HG02938 (cell line): ENCODE data around the gene BTBD7.
"Not testable (repeated sequence)": the region's sequence is repeated elsewhere in the genome, so short reads cannot be mapped to it uniquely, and the experiment has no call there.

Source experiments
- ATAC-seq: cut with Tn5 transposase; IDR thresholded peaks from one replicate; pipeline ENCODE4 v1.9.1; 2021; ENCODE audit warnings: mild to moderate bottlenecking, moderate library complexity; ENCODE audit not compliant: unreplicated experiment

Gene BTBD7

DNA sequence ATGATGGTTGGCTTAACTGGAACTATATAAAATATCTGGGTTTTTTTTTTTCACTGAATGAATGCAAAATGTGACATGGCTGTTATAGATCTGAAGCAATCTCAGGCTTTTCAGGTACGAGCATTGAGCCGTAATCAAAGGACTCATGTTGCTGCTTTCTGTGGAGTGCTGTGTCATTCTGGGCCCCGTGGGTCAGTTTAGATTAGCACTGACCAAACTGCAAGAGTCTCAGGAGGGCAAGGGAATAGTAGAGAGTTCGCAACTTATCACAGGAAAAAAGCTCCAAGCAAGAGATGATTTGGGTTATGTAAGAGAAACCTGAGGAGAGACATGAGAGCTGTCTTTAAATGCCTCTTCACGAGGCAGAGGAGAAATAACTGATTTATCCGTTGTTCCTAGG, 66.7 kb downstream of the BTBD7 start:
- no peak for ATAC-seq

DNA sequence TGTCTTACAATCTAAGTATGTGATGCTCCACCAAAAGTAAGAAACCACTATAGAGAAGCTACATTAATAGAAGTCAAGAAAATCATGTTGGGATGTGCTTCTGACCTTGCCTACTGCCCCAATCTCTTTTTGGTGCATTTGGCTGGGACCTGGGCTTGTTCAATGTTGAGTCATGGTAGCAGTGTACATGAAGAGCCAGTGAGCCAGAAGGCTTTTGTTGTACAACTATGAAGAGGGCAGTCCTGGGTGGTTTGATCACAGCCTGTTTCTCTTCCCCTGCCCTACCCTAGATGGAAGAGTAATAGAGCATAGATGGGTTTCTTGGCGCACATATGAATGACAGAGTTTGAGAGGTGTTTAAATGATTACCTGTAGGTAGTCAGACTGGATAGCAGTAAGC, 69.4 kb downstream of the BTBD7 start:
- no peak for ATAC-seq

DNA sequence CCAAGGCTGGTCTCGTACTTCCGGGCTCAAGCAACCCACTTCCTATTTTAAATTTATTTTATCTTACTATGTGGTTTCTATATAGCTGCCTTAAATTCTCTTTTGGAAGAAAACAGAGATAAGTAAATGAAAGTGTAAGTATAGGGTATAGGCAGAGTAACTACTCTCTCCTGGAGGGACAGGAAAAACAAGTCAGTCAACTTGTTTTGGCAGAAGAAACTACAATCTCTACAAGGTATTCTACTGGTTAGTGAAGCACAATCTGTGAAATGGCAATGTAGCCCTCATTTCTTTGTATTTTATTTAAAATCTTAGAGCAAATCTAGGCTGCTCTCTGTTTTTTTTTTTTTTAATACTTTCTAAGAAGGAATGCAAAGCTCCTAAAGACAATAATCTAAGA, 70.4 kb downstream of the BTBD7 start:
- no peak for ATAC-seq

DNA sequence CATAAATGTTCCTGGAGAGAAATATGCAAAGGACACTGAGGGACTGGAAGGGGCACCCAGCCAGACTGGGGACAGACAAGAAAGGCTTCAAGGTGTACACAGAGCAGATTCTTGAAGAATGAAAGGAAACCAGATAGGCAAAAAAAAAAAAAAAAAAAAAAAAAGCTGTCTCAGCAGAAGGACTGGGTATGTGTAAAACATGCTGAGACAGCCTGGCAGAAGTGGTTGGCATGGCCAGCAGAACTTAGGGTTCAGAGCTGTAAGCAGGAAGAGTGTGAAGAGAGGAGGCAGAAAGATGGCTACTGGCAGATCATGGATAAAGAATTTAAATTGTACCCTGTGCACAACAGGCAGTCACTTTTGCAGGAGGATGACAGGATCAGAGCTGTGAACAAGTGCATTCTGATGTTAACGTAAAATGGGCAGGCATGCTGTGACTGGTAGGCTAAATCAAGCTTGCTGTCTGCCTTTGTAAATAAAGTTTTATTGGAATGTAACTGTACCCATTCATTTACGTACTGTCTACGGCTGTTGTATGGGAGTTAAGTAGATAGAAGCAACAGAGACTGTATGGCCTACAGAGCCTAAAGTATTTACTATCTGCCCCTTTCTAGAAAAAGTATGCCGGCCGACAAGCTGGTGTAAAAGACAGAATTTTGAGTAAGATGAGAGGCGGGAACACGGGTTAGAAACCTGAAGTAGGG, 83.6 kb downstream of the BTBD7 start:
- ATAC-seq: no peak

DNA sequence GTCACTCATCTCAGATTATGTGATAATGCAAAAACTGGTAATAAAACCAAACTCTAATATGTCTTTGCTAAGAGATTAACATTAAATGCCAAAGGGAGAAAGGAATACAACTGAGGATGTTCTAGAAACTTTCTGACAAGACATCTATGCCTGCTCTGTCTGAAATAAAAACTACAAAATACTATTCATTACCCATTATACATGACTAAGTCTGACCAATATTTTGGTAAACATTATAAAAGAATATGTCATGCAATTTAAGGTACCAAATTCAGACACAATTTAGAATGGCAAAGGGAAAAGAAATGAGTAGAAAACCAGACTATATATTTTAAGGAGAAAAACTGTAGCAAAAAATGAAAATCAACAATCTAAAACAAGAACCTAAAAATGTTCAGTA, 86.3 kb downstream of the BTBD7 start:
- no peak for ATAC-seq

DNA sequence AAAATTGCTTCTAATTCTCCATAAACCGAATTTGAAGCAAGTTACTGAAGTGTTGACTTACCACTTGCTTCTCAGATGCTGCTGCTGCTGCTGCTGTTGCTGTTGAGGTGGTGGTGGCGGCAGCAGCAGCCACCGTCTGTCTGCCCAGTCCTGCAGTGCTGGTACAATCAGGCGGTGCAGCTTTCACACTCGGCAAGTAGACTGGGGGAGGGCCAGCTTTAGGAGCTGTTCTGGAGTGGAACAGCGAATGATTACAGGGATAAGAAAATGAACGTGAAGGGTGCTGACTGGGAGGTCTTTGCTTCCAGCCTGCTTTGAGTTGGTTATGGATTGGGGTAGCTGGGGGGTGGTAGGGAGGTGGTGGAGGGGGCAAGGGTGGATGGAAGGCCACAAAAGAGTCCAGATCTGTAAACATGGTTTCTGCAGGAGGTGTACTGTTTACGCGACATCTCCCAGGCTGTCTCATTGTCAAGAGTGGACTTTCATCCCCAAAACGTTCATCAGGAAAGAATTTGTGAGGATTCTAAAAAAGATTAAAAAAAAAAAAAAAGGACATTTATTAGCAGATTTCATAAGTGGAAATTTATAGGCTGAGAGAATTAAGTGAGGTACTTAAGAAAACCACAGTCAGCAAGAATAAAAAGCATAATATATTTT, 86.9 kb downstream of the BTBD7 start:
- no peak for ATAC-seq

DNA sequence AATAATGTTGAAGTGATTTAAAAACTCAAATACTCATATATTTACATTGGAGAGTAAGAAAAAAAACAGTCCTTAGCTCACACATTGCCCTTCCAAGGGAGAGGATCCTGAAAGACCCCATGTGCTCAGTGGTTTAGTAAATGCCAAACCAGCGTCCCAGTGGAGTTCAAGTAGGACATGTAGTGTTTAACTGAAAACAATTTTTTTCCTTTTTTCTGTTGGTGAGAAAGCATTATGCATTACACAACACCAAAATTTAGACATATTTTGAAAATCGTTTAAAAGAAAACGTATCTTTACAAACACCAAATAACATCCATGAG, 92.2 kb downstream of the BTBD7 start:
- no peak for ATAC-seq

DNA sequence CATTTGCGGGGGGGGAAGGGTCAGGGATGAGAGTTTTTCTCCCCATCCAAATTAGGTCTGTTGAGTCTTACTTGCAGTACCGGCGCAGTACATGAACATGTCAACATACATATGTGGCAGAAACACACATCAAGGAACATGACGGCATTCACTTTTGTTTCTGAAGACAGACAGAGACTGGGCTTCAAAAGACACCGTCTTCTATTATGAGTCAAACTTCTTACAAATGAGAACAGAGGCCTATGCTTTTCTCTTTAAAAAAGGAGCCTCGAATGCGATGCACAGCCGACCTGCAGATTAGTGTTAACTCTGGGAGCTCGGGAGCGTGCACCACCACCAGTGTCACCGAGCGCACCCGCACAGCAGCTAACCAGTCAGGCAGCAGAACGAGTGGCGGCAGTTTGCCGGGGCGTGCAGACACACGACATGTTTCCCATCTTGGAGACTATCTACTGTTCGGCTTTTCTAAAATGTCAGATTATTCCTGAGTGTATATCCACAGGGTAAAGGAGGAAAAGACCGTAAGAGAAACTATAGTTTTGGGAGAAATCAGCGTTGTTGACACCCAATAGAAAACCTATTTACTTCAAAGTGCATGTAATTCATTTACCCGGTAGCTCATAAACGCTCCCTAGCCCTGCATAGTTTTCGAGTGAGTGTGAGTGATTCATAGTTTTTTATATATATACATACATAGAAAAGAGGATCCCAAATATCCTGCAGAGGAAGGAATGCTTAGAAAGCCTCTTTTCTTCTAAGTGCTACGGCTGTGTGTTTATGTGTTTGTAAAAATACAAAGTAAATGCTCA, 92.8 kb downstream of the BTBD7 start:
- ATAC-seq: no peak

DNA sequence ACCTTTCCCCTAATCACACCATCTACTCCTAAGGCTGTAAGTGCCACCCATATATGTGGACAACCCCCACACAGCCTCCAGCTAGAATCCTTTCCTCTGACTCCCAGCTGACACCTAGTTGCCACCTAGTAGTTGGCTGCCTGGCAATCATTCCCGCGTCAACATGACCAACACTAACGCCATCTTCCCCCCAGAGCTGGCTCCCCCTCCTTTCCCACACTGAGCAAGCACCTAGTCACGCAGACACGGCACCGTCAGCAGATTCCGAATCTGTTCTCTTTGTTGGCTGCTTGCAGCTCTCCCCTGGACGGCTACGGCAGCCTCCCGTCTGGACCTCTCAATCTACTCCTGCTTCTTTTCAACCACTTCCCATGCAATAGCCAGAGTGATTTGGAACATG, 98.0 kb downstream of the BTBD7 start:
- ATAC-seq: no peak

DNA sequence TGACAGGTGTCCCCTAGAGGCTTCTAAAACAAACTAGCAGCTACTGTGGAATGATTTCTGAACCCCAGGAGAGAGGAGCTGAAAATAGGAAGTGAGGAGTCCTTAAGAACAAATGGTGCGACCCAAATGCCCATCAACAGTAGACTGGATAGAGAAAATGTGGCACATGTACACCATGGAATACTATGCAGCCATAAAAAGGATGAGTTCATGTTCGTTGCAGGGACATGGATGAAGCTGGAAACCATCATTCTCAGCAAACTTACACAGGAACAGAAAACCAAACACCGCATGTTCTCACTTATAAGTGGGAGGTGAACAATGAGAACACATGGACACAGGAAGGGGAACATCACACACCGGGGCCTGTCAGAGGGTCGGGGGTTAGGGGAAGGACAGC, 99.8 kb downstream of the BTBD7 start:
- ATAC-seq: not testable (repeated sequence)

DNA sequence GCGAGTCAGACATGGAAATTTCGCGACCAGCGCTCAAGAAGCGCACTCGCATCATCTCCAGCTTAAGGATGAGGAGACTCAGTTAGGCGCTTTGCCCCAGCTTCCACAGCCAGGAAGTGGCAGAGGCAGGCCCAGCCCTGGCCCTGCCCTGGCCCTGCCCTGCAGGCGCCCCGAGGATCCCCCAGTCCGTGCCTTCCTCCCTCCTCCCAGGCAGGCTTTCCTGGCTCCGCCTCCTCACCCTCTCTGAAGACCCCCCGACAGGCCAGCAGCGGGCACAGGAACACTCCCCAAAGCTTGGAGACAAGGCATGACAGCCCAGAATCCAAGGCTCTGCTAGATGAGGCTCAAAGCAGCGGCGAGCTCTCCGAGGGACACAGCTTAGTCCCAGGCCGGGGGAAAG, 100.7 kb downstream of the BTBD7 start:
- ATAC-seq: no peak

DNA sequence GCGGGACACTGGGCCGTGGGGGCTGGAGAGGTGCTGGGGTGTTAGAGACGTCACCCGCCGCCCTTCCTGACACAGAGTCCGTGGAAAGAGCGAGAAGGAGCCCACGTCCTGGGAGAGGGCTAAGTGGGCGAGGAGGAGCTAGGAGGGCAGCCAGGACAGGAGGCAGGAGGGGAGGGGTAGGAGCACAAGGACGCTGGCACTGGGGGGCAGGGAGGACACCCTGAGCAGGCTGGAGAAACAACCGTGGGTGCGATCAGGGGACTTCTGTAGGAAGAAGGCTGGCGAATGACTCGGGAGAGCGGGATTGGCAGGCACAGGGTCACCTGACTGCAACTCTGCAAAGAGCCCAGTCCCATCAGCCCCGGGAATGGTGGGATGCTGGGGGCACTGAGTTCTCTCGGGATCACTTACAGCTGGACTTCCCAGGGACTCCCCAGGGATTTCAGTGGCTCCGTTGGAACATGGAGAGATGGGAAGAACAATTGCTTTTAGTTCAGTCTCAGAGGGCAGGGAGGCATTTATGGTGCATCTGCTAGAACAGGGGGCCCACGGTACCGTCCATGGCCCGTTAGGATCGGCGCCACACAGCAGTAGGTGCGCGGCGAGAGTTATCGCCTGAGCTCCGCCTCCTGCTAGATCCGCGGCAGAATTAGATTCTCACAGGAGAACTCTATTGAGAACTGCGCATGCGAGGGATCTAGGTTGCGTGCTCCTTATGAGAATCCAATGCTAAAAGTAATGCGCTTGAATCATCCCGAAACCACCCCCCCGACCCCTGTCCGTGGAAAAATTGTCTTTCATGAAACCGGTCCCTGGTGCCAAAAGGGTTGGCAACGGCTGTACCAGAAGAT, 101.5 kb downstream of the BTBD7 start:
- ATAC-seq: no peak

DNA sequence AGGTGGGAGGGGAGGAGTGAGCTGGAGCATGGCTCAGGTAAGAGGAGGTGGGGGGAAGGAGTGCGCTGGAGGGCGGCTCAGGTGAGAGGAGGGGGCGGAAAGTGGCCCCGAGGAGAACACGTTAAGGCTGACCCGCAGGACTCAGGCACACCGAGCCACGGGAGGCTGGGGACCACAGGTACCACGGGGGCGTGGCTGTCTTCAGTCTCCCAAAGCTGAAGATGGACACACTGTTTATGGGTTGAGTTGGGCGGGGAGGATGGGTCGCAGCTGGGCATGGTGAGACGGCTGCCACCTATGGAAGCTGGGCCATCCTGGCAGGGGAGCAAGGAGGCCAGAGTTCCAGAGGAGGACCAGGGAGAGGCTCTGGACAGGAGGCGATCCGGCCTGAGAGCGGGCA, 102.3 kb downstream of the BTBD7 start:
- ATAC-seq: no peak

DNA sequence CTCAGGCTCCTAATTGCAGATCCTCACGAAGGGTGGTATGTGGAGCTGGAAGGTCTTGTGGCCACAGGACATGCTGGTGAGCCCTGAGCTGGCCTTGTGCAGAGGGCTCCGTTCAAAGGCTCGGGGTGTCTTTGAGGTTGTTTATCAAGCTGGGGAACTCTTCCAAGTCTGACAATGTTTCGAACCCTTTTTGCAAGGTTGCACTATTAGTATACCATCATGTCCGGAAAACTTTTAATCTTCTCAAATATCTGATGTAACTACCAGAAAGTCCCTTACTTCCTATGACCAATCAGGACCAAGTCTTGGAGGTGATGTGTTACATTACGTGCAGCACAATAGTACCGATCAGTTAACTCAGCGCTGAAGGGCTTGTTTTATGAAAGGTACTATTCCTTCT, 104.3 kb downstream of the BTBD7 start:
- ATAC-seq: no peak

DNA sequence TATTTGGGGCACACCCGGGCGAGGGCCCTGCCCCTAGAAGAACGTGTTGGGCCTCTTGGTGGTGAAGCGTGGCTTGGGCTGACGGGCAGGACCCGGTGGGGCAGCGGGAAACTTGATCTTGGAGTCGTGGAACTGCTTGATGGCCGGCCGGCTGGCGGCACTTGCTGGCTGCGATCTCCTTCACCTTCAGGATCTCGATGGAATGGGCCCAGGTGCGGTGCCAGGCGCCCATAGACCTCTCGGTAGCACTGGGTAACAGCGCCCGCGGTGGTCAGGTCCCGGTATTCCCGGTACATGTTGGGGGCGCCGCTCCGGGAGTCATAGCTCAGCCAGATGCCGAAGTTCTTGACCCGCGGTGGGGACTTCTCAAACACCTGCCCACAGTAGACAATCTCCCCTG, 109.3 kb downstream of the BTBD7 start:
- no peak for ATAC-seq

DNA sequence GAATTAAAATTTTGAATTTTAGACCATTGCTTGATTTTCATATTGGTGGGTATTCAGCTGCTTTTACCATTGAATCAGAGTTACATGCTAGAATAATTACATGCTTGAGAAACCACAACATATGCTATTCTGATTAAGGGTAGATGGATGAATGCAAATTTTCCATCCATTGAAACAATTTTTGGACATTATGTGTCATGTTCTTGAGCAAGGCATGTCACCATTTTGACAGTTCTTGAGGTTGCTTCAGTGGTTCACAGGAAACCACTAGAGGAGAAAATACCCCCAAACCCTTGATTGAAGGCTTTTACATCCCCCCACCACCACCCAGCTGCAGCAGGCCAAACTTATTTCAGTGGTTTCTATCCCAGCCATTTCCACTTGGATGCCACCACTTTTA, 112.3 kb downstream of the BTBD7 start:
- ATAC-seq: no peak

DNA sequence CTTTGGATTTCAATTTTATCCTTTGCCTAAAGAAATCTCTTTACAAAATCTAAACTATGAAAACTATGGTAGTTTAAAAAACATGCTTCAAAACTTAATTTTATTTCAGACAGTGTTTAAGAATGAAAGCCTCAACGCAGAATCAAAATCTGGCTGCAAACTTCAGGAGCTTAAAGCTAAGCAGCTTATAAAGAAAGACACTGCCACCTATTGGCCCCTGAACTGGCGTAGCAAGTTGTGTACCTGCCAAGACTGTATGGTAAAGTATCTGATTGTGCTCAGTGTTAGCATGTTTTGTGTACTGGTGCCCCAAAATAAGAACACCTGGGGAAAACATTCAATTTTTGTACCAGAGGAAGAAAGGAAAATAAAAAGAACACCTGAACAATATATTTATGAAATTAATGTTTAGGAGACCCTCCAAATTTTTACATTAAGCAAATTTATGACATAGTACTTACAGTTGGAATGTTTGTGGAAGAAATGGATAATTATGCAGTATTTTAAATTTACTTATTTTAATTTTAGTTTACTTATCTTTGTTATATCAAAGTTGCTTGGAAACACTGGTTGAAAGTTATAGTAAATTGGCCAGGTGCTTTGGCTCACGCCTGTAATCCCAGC, 113.6 kb downstream of the BTBD7 start:
- ATAC-seq: peak; percentile 59

DNA sequence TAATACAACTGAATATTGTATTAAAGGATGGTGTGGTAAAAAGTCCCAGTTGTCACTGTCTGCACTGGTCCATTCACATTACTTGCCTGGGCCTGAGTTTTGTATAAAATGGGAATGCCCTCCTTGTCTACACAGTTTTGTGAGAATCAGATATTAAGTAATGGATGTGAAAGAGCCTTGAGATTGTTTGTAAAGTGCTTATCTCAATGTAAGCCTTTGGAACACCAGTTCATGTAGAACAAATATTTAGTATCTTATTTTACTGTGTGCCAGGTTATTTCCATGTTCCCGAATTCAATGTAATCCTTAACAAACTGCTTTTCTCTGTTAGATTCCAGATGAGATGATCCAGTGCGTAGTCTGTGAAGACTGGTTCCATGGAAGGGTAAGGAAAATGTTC, 118.2 kb downstream of the BTBD7 start:
- ATAC-seq: no peak

DNA sequence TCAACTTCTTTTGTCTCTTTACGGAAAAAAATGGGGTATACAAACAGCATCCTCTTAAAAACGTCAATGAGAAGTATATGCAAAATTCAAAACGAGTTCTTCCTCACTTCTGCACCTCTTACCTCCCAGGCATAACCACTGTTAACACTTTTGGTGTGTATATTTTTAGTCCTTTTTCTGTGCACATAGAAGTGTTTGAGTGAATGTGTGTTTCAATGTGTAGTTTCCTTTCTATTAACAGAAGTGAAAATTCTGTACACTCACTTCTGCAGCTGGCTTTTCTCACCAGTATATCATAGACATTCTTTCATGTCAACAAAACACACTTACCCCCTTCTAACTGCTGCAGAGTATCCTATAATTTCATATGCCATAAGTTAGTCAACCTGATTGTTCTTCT, 120.4 kb downstream of the BTBD7 start:
- peak; percentile 53 for ATAC-seq

DNA sequence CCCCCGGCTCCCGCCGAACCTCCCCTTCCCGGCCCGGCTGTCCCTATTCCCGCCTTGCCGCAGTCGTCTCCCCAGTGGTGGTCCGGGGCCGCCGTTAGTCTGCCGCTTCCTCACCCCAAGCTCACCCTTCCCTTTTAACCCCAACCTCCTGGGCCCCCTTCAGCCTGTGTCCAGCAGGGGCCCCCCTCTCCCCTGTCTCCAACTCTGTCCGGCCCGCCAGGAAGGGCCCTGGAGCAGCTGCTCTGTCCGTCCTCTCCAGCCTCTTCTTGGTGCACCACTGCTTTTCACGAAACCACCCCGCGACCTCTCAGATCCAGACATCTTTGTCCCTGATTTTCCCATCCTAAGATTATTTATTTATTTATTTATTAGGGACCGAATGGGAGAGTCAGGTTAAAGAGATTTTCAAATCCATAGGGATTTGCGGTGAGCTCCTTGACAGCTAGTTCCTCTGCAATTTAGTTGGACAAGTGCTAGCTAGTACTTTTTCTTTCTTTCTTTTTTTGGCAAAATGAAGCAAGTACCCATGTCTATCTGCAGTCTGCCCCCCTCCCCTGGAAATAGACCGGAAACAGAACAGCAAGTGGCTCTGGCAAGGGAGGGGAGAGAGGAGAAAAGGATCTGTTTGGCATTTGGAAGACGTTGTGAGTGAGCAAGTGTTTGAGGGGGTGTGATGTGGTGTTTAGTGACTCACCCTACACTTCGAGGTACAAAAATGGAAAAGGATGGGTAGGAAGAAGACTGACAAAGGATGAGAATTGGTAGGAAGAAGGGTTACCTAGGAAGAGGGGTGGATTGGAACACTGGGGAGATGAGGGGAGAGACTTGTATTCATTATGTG, 125.1 kb downstream of the BTBD7 start:
- peak; percentile 39 for ATAC-seq
